PC-3 (cell line): ENCODE data around the gene EPB41L2. TPM values are rescaled to one million over a fixed set of nuclear protein-coding genes. Genes with fewer than 3 reads are reported as not detected.
"Not testable (repeated sequence)": the region's sequence is repeated elsewhere in the genome, so short reads cannot be mapped to it uniquely, and the experiment has no call there.

ENCODE experiments used
- ATAC-seq: fragments of 200-7000 bp; cut with Tn5 transposase; 2 replicates; pipeline ENCODE4 v1.9.1; 2020; ENCODE audit warnings: mild to moderate bottlenecking, moderate library complexity
- BruUV-seq: library from RNA; stranded (reverse); fragments of 400-500 nt; replicated peaks from 2 replicates; lab custom pipeline; 2021; lab: Mats Ljungman, UMichigan
- CTCF ChIA-PET: fragments of 300-600 bp; sonication (Branson Sonifier 250); formaldehyde crosslinking; loops from one replicate; lab custom pipeline; 2022; ENCODE audit warnings: antibody characterized with exemption; lab: Charles Lee
- POLR2A ChIA-PET: fragments of 300-600 bp; sonication (Branson Sonifier 250); formaldehyde crosslinking; loops from one replicate; lab custom pipeline; 2022; ENCODE audit warnings: antibody characterized with exemption; ENCODE audit not compliant: unreplicated experiment; lab: Charles Lee
- DNase-seq: peaks from one replicate; pipeline ENCODE4 v3.0.0-alpha.2; 2015
- H2AFZ ChIP-seq: fragments of 300-600 bp; sonication (generic); 2 replicates; pipeline ENCODE4 v1.6.0; 2016; ENCODE audit warnings: antibody characterized with exemption, low read length
- H3F3A ChIP-seq: fragments of 300-600 bp; sonication (generic); one replicate; pipeline ENCODE4 v1.6.0; 2017; ENCODE audit warnings: antibody characterized with exemption, low read length, control low read depth, mild to moderate bottlenecking; ENCODE audit not compliant: unreplicated experiment
- H3K27ac ChIP-seq: fragments of 300-600 bp; sonication (generic); 2 replicates; pipeline ENCODE4 v1.5.1; 2016; ENCODE audit warnings: mild to moderate bottlenecking, low read length
- H3K27me3 ChIP-seq: fragments of 300-600 bp; sonication (generic); 2 replicates; pipeline ENCODE4 v1.6.1; 2016; ENCODE audit warnings: low read length, mixed read lengths
- H3K36me3 ChIP-seq: fragments of 300-600 bp; sonication (generic); 2 replicates; pipeline ENCODE4 v1.6.1; 2016; ENCODE audit warnings: low read depth, mixed run types, low read length, mixed read lengths
- H3K4me1 ChIP-seq: fragments of 300-600 bp; sonication (generic); 2 replicates; pipeline ENCODE4 v1.5.1; 2016; ENCODE audit warnings: low read length; ENCODE audit not compliant: insufficient read depth
- H3K4me2 ChIP-seq: fragments of 300-600 bp; sonication (generic); 2 replicates; pipeline ENCODE4 v1.6.0; 2016; ENCODE audit warnings: low read length
- H3K4me3 ChIP-seq: fragments of 300-600 bp; sonication (generic); 2 replicates; pipeline ENCODE4 v1.5.1; 2016; ENCODE audit warnings: mild to moderate bottlenecking, low read length, mixed read lengths
- H3K79me2 ChIP-seq: fragments of 300-600 bp; sonication (generic); 2 replicates; pipeline ENCODE4 v1.6.1; 2017; ENCODE audit warnings: low read length, mixed read lengths
- H3K9ac ChIP-seq: fragments of 300-600 bp; sonication (generic); 2 replicates; pipeline ENCODE4 v1.6.0; 2016; ENCODE audit warnings: mild to moderate bottlenecking, low read length
- H3K9me2 ChIP-seq: fragments of 300-600 bp; sonication (generic); replicated peaks from 2 replicates; pipeline ENCODE4 v1.6.1; 2016; ENCODE audit warnings: mixed run types, low read length, mixed read lengths
- H3K9me3 ChIP-seq: fragments of 300-600 bp; sonication (generic); 2 replicates; pipeline ENCODE4 v1.6.1; 2016; ENCODE audit warnings: low read length, mixed read lengths
- H4K20me1 ChIP-seq: fragments of 300-600 bp; sonication (generic); 2 replicates; pipeline ENCODE4 v1.6.1; 2016; ENCODE audit warnings: low read length, mixed read lengths
- CTCF ChIP-seq: fragments of 300-600 bp; sonication (generic); conservative IDR thresholded peaks from 2 replicates; pipeline ENCODE4 v1.5.1; 2017; ENCODE audit warnings: antibody characterized with exemption, low read depth, mild to moderate bottlenecking, low read length
- EZH2 ChIP-seq: fragments of 300-600 bp; sonication (generic); IDR thresholded peaks from one replicate; pipeline ENCODE4 v1.6.1; 2017; ENCODE audit warnings: antibody characterized with exemption, mild to moderate bottlenecking, low read length; ENCODE audit not compliant: unreplicated experiment
- EZH2phosphoT487 ChIP-seq: fragments of 300-600 bp; sonication (generic); IDR thresholded peaks from 2 replicates; pipeline ENCODE4 v1.6.1; 2018; ENCODE audit warnings: mild to moderate bottlenecking, antibody characterized with exemption, low read length, borderline replicate concordance
- intact Hi-C: fragments of 100-400 bp; cut with micrococcal nuclease; formaldehyde crosslinking; loops from 2 replicates; pipeline ENCODE4 v1.9.0; 2023
- total RNA-seq: library from RNA; depleted of rRNA; stranded (reverse); fragments of >200 nt; gene quantifications from 2 replicates; pipeline ENCODE4 v1.2.3, GENCODE V29; 2014

Gene EPB41L2
- total RNA-seq, 1 experiment from 2014 or later, result 26.9 TPM

GRCh38 chr6:131014080-131014776 lies 48.8 kb downstream of the EPB41L2 start:
- ChIA-PET CTCF (no interaction called here), POLR2A (no interaction called here)
- Histone ChIP-seq H3K36me3 (no peaks in the 10 kb centered on the region), H3K79me2 (peaks cover 48% of the 10 kb centered on the region), H3K27me3 (no peaks in the 10 kb centered on the region), H2AFZ (no peak overlapping the region), H3K4me2 (no peak overlapping the region), H3K27ac (no peak overlapping the region), H3F3A (no peaks in the 10 kb centered on the region), H3K9ac (no peak overlapping the region), H3K9me2 (no peaks in the 10 kb centered on the region), H3K9me3 (no peaks in the 10 kb centered on the region), H4K20me1 (no peaks in the 10 kb centered on the region), H3K4me1 (peaks cover 6% of the 10 kb centered on the region), H3K4me3 (no peak overlapping the region)
- no peak for TF ChIP-seq EZH2phosphoT487
- TF ChIP-seq EZH2, result no peak
- no peak for TF ChIP-seq CTCF
- intact Hi-C loops, result no loop called here
- no TSS peak for BruUV-seq
- ATAC-seq (no peak), DNase-seq (no peak)

- Histone ChIP-seq H3K27me3 (no peaks in the 10 kb centered on the region), H3K4me3 (no peak overlapping the region), H4K20me1 (no peaks in the 10 kb centered on the region), H2AFZ (no peak overlapping the region), H3K9me2 (no peaks in the 10 kb centered on the region), H3K9me3 (no peaks in the 10 kb centered on the region), H3K4me1 (peaks cover 6% of the 10 kb centered on the region), H3F3A (no peaks in the 10 kb centered on the region), H3K36me3 (no peaks in the 10 kb centered on the region), H3K9ac (no peak overlapping the region), H3K4me2 (no peak overlapping the region), H3K79me2 (peaks cover 48% of the 10 kb centered on the region), H3K27ac (no peak overlapping the region)
- ATAC-seq (no peak), DNase-seq (no peak)
- ChIA-PET CTCF (no interaction called here), POLR2A (no interaction called here)
- intact Hi-C loops, result loop anchor here (1.0 kb wide), 1 partner anchor 24 kb away; no protein-coding TSS in a partner anchor
- no TSS peak for BruUV-seq
- TF ChIP-seq EZH2 (no peak), EZH2phosphoT487 (no peak), CTCF (no peak)
These were observed 49.5 kb downstream of the EPB41L2 start for GRCh38 chr6:131013495-131013894.

DNA sequence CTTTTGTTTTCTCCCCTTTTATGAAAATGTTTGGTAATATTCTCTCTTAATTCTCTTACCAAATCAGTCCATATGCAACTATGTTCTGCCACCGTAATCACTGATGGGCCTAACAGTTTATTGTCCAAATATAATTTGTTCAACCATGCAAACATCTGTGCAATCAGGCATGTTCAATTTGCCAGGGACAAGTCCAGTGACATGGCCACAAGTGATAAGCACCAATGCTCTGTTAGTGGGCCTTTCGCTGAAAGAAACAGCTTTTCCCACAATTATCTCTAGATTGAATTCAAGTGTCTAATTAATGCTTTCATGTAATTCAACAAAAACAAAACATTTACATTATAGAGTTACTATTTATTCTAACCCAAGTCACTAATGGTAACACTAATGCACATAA lies 53.3 kb downstream of the EPB41L2 start:
- TF ChIP-seq EZH2phosphoT487, result no peak
- no peak for TF ChIP-seq EZH2
- no peak for TF ChIP-seq CTCF
- Histone ChIP-seq H3K4me1 (peaks cover 6% of the 10 kb centered on the region; the same call in 1 of the 2 replicates), H4K20me1 (no peaks in the 10 kb centered on the region), H3K4me3 (no peak overlapping the region), H3K27ac (no peak overlapping the region), H3K36me3 (no peaks in the 10 kb centered on the region; the same call in 1 of the 2 replicates), H2AFZ (no peak overlapping the region), H3K79me2 (peaks cover 38% of the 10 kb centered on the region), H3K27me3 (no peaks in the 10 kb centered on the region), H3K4me2 (no peak overlapping the region), H3K9me3 (no peaks in the 10 kb centered on the region), H3K9me2 (no peaks in the 10 kb centered on the region), H3F3A (no peaks in the 10 kb centered on the region), H3K9ac (no peak overlapping the region)
- intact Hi-C loops, result no loop called here
- POLR2A ChIA-PET, result no interaction called here
- ATAC-seq, result no peak
- DNase-seq, result no peak
- BruUV-seq, result no TSS peak
- CTCF ChIA-PET, result interaction anchor here (0.7 kb wide), 1 partner anchor 32 kb away, joined by 5 read pairs; no protein-coding TSS in a partner anchor

- DNase-seq, H4K20me1 ChIP-seq, H3K9ac ChIP-seq, H3K27me3 ChIP-seq, ATAC-seq, H3K4me2 ChIP-seq, CTCF ChIA-PET, H3F3A ChIP-seq, H3K4me3 ChIP-seq, BruUV-seq, H3K4me1 ChIP-seq, intact Hi-C loops, H3K9me3 ChIP-seq, POLR2A ChIA-PET, H3K9me2 ChIP-seq, H2AFZ ChIP-seq, H3K27ac ChIP-seq, H3K36me3 ChIP-seq: not testable (repeated sequence)
- peaks cover 38% of the 10 kb centered on the region for H3K79me2 ChIP-seq
These were observed 54.1 kb downstream of the EPB41L2 start for GRCh38 chr6:131008965-131009364.
